NOMO-1 treated with DMSO at 0.1 percent for 48 hours (cell line): ENCODE results near the gene APOA4.
"Not testable (repeated sequence)": the region's sequence is repeated elsewhere in the genome, so short reads cannot be mapped to it uniquely, and the experiment has no call there.

ENCODE experiments used
- DNase-seq: peaks from one replicate; lab custom pipeline; 2025; ENCODE audit not compliant: unreplicated experiment; lab: John Stamatoyannopoulos, UW

Gene APOA4

DNA sequence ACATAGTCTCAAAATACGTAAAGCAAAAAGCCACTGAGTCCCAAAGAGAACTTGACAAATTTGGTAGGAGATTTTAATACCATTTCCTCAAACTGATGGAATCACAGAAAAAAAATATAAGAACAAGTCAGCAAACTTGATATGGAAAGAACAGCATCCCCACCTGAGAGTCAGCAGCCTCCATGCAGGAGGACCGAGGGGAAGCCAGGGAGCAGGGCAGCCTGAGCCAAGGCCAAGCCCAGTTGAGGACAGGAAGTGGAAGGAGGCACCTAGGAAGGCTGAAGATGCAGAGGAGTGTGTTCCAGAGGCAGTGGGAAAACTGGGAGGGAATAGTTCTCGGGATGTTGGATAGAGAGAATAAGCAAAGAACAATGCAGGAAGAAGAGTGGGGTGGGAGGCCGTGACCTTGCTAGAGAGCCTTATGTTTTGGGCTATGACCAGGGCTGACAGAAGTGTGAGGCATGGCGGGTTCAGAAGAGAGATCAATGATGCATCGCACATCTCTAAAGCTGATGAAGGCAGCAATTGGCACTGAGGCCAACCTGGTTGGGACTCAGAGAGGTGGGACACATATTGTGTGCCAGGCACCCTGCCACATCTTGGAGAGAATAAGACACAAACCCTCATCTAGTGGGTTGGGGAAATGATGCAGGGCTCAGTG lies 15.4 kb downstream of the APOA4 start:
- DNase-seq, result no peak

DNA sequence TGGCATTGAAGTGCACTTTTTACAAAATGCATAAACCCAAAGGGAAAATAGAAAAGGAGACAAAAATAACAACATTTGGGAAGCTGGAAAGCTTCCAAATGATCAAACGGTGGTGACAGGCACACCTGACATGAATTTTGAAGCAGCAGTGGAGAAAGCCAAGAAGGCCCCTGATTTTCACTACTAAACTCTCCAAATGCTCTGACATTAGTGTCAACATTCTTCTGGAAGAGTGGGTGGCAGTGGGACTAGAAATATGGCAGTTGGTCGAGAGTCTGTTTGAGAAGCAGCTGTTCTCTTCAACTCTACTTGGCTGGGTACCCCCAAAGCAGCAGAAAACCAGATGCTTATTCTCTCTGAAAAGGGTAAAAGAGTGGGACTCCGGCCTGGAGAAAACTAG lies 19.1 kb downstream of the APOA4 start:
- no peak for DNase-seq

DNA sequence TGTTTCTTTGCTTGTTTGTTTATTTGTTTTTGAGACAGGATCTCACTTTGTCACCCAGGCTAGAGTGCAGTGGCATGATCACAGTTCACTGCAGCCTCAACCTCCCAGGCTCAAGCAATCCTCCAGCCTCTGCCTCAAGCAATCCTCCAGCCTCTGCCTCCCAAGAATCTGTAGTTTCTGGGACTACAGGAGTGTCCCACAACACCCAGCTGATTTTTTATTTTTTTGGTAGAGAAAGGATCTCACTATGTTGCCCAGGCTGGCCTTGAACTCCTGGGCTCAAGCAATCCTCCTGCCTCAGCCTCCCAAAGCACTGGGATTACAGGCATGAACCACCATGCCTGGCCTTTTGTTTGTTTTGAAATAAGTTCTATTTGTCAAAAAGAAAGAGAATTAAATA lies 21.4 kb downstream of the APOA4 start:
- DNase-seq, result not testable (repeated sequence)

DNA sequence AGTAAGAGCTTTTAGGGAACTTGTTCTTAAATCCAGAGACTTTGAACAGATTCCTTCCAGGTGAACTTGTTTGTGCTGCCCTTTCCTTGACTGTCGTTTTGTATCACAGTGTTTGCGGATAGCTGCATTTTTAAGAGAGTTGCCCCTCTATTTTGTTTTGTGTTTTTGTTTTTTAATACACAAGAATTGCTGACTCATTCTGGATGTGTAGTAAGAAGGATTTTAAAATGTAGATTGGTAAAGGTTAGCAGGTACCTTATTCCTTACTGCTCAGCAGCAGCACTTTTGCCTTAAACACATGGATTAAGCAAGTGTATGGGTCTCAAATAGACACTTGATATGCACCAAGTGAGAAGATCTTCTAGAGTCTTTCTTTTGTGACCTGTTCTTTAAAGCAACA lies 22.5 kb downstream of the APOA4 start:
- no peak for DNase-seq

DNA sequence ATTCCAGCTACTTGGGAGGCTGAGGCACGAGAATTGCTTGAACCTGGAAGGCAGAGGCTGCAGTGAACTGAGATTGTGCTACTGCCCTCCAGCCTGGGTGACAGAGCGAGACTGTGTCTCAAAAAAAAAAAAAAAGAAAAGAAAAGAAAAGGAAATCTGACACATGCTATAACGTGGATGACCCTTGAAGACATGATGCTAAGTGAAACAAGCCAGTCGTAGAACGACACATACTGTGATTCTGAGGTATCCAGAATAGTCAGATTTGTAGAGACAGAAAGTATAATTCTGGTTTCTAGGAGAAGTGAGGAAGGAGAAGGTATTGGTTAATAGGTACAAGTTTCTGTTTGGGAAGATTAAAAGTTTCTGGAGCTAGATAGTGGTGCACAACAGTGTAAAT lies 24.7 kb downstream of the APOA4 start:
- no peak for DNase-seq

DNA sequence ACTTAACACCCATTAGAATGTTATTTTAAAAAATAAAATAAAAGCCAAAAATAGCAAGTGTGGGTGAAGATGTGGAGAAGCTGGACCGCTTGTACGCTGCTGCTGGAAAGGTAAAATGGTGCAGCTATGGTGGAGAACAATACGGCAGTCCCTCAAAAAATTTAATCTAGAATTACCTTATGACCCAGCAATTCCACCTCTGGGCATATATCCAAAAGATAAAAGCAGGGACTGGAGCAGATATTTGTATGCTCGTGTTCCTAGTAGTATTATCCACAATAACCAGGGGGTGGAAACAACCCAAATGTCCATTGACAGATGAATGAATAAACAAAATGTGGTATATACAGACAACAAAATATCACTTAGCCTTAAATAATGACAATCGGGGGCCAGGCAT lies 25.3 kb downstream of the APOA4 start:
- DNase-seq, result no peak

DNA sequence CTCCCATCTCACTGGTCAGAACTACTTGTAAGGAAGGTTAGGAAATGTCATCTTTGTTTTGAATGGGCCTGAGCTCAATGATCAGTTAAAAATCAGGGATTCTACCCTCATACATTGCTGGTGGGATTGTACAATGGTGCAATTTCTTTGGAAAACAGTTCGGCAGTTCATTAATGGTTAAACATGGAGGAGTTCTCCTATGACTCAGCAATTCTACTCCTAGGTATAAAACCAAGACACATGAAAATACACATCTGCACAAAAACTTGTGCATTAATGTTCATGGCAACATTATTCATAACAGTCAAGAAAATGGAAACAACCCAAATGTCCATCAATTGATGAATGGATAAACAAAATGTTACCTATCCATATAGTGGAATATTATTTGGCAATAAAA lies 26.6 kb downstream of the APOA4 start:
- DNase-seq, result no peak

DNA sequence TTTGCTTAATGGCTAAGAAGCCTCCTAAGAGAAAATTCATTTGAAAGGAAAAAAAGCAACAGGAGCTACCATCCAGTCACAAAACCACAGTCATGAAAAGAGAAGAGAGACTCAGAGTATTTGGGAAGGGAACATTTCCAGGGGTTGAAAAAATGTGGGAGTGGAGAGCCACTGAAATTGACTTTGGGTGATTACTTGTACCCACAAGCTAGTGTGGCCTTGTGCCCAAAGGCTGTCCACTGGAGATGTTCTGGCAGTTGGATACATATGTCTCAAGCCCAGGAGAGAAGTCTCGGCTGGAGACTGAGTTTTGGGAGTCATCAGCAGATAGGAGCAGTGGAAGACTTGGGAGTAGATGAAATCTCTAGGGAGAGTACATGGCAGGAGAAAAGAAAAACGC lies 28.3 kb downstream of the APOA4 start:
- no peak for DNase-seq

DNA sequence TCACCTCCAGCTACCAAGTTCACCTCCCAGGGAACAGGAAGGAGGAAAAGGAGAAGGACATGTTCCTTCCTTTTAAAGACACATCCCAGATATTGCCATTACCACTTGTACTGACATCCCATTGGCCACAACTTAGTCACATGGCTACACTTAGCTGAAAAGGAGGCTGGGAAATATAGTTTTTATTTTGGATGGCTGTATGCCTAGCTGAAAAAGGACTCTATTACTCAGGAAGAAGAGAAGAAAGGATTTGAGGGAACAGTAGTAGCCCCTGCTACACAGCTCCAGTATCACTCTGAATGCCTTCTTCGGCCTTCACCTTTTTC lies 29.4 kb downstream of the APOA4 start:
- no peak for DNase-seq

DNA sequence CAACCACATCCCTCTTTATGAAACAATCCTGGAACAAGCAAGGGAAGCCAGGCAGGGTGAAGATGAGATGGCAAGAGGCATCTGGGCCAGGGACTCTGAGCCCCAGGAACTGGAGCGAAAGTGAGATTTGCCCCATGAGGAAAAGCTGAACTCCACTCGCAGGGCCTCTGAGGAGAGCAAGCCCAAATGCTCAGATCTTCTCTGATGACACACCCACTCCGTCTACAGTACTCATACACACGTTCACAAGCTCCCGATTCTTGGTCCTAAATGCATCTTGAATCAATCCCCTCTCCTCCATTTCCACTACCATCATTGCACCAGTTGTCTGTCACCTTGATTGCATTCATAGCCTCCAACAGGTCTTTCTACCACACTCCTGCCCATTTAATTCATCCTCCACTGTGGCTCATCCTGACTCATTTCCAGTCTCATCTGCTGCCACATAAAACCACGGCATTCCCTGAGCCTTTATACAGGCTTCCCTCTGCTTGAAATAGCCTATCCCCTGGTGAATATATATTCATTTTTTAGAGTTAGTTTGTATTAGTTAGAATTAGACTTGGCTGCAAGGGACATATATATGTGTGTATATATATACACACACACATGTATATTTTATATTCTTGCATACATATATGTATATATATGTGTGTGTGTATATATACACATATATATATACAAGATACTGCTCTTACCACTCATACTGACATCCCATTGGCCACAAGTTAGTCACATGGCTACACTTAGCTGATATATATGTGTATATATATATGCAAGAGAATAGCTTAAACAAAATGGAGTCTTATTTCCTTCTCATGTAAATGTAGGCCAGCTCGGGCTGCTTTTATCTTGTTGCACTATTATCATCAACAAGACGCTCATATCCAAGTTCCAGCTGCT lies 30.0 kb downstream of the APOA4 start:
- no peak for DNase-seq

DNA sequence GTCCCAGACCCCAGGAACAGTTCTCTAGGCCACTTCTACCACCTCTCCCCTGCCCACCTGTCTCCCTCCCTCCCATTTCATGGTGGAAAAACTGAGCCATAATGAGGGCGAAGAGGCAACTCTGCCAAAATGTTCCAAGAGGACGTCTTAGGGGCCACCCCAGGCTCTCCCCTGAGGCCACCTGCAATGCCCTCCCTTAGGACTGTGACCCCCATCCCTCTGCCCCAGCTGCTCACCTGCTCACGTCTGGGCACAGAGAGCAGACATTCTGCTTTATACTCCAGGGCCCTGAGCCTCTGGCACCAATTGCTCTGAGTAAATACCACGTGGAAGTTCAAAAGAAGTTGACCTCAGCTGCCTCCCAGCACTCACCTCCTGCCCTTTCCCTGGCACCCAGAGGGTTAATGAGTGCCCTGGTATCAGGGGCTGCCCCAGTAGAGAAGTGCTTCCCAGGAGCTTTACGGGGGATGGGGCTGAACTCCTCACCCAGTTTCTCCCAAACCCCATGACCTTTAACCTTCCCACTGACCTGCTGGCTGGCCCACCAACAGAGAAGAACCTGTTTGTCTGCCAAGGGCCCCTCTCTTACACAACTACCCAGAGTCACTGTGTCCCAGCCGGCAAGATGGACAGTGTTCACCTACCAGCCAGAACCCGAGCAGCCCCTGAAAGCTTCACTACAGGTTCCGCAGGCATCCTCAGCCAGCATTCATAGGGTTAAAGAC lies 30.8 kb downstream of the APOA4 start:
- DNase-seq, result no peak

DNA sequence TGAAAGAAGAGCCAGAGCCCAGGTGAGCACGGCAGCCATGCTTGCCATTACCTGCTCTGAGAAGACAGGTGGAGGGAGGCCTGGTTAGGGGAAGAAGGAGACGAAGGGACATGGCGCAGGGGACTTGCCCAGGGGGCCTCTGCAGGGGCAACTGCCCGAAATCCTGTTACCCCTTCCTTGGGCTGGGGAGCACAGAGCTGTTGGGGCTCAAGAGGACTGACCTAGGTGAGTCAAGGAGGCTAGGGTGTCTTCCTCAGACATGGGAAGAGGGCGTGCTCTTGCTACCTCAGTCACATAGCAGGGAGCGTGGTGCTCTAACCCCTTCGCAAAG lies 31.3 kb downstream of the APOA4 start, which contains the start of gene APOA5:
TSS of gene APOA5 (minus strand) at position 67 of the 331 bp plus-strand sequence. CDS start at position 48, 19 bp downstream.
- no peak for DNase-seq

DNA sequence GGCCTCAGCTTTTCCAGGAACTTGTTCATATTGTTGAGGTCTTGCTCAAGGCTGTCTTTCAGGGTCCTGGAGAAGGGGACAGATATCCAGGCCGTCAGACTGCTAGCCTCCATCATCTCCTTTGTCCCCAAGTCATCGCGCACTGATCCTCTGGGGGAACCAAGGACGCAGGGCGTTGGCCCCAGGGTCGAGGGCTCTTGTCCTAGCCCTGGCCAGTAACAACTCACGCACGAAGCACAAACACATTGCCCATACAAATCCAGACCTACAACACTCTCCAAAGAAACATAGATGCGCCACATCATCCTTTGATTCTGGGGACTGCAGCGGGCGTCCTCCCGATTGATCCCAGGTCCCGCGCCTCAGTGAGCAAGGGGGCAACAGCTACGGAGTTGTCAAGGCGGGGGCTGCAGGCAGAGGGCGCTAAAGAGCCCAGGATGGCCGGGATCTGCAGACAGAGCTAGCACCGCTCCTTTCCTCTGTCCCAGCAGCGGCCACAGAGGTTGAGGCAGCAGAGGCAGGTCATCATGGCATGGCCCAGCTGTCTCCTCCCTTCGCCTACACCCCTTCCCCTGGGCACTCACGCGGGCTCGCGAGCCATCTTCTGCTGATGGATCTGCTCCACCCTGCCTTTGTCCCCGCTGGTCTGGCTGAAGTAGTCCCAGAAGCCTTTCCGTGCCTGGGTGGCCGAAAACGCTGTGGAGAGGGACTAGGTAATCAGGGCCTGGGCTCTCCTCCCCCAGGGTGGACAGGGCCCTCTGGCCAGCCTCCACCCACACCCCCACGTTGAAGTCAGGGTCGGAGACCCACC lies 31.9 kb downstream of the APOA4 start:
- DNase-seq, result peak; percentile 50

DNA sequence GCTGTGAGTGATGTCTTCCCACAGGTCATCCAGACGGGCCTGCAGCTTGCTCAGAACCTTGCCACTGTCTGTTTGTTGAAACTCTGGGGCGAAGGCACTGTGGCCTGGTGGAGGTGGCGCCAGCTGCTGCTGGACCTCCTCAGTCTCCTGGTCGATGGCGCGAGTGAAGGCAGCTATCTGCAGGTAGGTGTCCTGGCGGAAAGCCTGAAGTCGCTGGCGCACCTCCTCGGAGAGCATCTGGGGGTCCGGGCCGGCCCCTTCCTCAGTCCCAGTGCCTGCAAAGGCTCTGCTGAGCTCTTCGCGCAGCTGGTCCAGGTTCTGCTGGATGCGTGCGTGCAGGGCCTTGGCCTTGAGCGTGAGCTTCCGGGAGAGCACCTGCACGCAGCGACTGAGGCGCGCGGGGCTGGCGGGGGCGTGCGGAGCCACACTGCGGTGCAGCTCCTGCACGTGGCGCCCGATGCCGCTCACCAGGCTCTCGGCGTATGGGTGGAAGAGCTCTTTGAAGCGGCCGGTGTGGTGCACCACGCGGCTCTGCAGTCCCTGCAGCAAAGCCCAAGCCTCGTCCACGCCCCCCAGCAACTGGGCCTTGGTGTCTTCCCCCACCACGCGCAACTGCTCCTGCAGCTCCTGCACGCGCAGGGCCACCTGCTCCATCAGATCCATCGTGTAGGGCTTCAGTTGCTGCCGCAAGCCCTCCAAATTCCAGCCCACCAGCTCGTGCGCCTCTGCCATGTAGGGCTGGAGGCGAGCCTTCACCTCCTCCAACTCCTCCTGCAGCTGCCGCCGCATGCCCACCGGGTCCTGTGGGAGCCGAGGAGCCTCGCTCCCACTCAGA lies 32.7 kb downstream of the APOA4 start:
- DNase-seq, result no peak

DNA sequence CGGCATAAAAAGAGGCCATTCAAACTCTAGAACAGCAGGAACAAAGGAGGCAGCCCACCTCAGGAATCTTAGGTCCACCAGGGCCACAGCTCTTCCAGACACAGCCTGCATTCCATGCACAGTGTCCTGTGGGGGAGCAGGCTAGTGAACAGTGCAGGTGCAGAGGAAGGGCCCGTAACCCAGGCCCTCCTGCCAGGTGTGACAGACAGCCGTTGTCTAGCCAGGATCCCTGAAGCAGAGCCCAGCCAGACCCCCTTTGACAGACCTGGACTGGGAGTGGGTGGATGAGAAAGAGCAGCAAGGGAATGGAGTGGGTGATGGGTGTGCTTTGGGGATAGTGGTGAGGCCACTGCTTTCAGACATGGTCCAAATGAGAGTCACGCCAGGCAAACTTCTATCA lies 34.1 kb downstream of the APOA4 start:
- no peak for DNase-seq

DNA sequence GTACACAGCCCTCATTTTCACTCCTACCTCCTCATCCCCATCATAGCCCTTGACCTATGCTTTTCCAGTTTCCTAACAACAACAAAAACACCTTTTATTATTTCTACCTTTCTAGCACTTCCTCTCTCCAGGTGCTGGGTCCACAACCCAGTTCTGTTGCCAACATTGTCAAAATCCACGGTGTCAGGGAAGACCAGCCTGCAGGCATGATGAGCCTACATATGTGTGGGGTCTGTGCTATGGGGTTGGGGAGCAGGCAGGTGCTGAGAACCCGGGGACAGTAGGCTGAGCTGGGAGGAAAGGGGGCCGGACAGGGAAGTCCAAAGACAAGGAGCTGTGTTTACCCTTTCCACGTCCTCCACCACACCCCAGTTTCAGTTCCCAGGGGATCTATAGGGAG lies 34.6 kb downstream of the APOA4 start:
- DNase-seq, result no peak

DNA sequence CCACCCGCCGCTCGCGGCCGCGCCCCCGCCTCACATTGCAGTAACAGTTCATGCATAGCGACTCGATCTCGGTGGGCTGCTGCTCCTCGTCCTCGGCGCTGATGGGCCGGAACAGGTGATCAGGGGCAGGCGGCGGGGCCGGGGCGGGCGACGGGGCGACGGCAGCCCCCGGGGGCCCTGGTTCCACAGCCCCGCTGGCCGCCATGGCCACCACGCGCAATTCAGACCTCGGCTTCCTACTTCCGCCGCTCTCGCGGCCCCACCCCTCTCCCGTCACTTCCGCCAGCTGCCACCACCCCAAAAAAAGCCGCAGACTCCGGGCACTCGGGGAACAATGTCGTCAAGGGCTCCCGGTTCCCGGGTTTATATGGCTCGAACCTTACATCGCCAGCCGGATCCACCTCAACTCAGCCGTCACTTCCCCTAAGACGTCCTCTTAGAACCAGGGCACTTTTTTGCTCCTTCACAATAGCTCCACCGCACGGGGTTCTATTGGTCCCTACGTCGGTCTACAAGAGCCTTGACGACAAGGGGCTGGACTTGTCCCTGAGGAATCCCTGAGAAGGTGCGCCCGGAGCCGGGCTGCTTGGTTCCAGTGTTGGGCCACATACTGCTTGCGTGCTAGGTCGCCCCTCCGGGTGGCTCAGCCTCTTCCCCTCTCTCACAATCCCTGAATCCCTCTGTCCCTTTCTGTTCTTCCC lies 35.2 kb downstream of the APOA4 start, which contains the start of gene ZPR1:
TSS of gene ZPR1 (minus strand) at position 238 of the 701 bp plus-strand sequence. CDS start at position 205, 33 bp downstream.
- peak; percentile 70 for DNase-seq

DNA sequence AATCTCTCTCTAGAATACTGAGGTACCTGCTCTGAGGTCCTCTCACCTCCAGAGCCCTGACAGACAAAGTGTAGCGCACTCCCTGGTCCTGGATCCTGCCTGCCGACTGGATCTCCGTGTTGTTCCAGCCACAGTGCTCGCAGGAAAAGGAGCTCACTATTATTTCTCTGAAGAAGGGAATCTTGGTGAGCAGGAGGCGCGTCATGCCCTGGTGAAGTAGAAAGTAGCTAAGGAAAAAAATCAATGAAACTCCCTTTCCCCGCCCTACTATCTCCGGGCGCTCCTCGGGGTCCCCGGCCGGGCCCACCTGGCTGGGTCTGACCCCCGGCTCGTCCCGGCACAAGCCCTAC lies 35.7 kb downstream of the APOA4 start:
- DNase-seq, result no peak

DNA sequence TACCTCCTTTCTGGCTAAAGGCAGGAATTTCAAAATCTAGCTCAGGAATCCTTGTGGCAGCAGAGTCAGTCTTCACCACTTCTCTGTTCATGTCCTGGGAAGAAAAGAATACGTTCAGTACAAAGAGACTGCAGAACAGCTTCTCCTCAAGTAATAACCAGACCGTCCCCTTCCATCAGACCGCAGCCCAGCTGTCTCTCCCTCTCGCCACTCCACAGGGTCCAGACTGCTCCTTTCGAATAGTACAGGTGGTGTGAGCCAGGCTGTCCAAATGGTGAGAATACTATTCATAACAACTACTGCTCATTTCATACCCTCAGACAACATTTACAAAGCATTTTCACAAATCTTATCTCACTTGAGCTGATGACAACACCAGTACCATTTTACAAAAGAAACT lies 36.1 kb downstream of the APOA4 start:
- DNase-seq, result no peak

DNA sequence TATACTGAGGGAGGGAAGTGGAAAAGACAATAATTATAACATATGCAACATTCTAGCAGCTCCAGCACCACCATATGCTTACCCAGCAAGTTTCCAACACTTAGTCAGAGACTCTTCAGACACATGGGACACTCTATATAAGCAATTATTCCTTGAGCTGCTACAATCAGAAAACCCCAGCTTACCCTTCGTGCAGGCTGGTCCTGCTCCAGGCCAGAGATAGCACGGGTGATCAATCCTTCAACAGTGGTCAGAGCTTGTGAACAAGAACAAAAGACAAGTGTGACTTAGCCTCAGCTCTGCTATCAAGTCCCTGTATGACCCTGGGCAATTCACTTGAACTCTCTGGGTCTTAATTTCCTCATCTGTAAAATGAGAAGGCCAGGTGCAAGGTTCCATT lies 36.8 kb downstream of the APOA4 start:
- DNase-seq, result no peak
